Common myeloid progenitor, CD34-positive (primary cell): ENCODE results near the gene RBM47.

Source experiments
- CTCF ChIA-PET: fragments of 350-600 bp; sonication (Branson Sonifier 250); formaldehyde crosslinking; loops from one replicate; lab custom pipeline; 2021; ENCODE audit warnings: antibody characterized with exemption; lab: Charles Lee
- POLR2A ChIA-PET: fragments of 350-600 bp; sonication (Branson Sonifier 250); formaldehyde crosslinking; loops from one replicate; lab custom pipeline; 2021; ENCODE audit warnings: antibody characterized with exemption; lab: Charles Lee
- DNase-seq, 3 donors: peaks; one replicate each; pipeline versions ENCODE4 v3.0.0 to v3.0.0-alpha.2; 2013
- H3K27ac ChIP-seq, 2 experiments: 1 replicate in 1 of 2; 2 replicates in 1 of 2; pipeline ENCODE4 v1.7.0; 2013; ENCODE audit warnings: inconsistent platforms in 2 of 2, low read length in 2 of 2, mild to moderate bottlenecking in 2 of 2, low read depth in 1 of 2, moderate library complexity in 1 of 2; ENCODE audit not compliant: severe bottlenecking in 2 of 2, insufficient read depth in 1 of 2, poor library complexity in 1 of 2
- H3K27me3 ChIP-seq, 5 experiments: replicated peaks in 2 of 5; 1 replicate in 3 of 5; 2 replicates in 2 of 5; pipeline versions ENCODE4 v1.6.1 to v1.7.0; 2013; ENCODE audit warnings: low read length in 4 of 5, mild to moderate bottlenecking in 2 of 5, moderate library complexity in 2 of 5, inconsistent platforms in 1 of 5; ENCODE audit not compliant: insufficient read depth in 5 of 5, control insufficient read depth in 4 of 5
- H3K36me3 ChIP-seq, 4 experiments: 1 replicate in 2 of 4; 2 replicates in 2 of 4; pipeline versions ENCODE4 v1.6.1 to v1.7.0; 2013; ENCODE audit warnings: low read length in 3 of 4, control low read depth in 1 of 4, mild to moderate bottlenecking in 1 of 4; ENCODE audit not compliant: control insufficient read depth in 4 of 4, insufficient read depth in 4 of 4
- H3K4me1 ChIP-seq, 4 experiments: 1 replicate in 3 of 4; 2 replicates in 1 of 4; pipeline versions ENCODE4 v1.6.1 to v1.7.1; 2013; ENCODE audit warnings: low read length in 3 of 4, mild to moderate bottlenecking in 3 of 4, control low read depth in 1 of 4, inconsistent platforms in 1 of 4, moderate library complexity in 1 of 4; ENCODE audit not compliant: control insufficient read depth in 4 of 4, insufficient read depth in 4 of 4; ENCODE audit errors: control extremely low read depth in 1 of 4
- H3K4me3 ChIP-seq, 7 experiments: 1 replicate in 4 of 7; 2 replicates in 3 of 7; pipeline versions ENCODE4 v1.5.1 to v1.7.0; 2013; ENCODE audit warnings: mild to moderate bottlenecking in 7 of 7, low read length in 6 of 7, moderate library complexity in 6 of 7, inconsistent platforms in 2 of 7, low read depth in 2 of 7, control low read depth in 1 of 7; ENCODE audit not compliant: insufficient read depth in 4 of 7, control insufficient read depth in 1 of 7; ENCODE audit errors: extremely low read depth in 1 of 7
- H3K9me3 ChIP-seq, 5 experiments: 1 replicate in 4 of 5; 2 replicates in 1 of 5; pipeline versions ENCODE4 v1.6.1 to v1.7.1; 2013; ENCODE audit warnings: low read length in 4 of 5, mild to moderate bottlenecking in 2 of 5, inconsistent platforms in 1 of 5, low read depth in 1 of 5, moderate library complexity in 1 of 5; ENCODE audit not compliant: control insufficient read depth in 4 of 5, insufficient read depth in 2 of 5; ENCODE audit errors: control extremely low read depth in 1 of 5
- WGBS: methylation state at CpG from one replicate; pipeline ENCODE4 v1.1.5; 2013; ENCODE audit not compliant: insufficient coverage; 5-methylcytosine and 5-hydroxymethylcytosine counted together

The RBM47 gene

GRCh38 chr4:40662962-40663604 is 33.4 kb upstream of the RBM47 start:
- H3K27me3 ChIP-seq, result no peaks in the 10 kb centered on the region
- 98% methylated on average over 8 of the region's 10 CpGs for WGBS
- POLR2A ChIA-PET, result interaction anchor here (0.6 kb wide), 1 partner anchor 958 kb away, joined by 4 read pairs; no protein-coding TSS in a partner anchor
- CTCF ChIA-PET, result interaction anchor here (1.2 kb wide), 1 partner anchor 10 kb away, joined by 4 read pairs; no protein-coding TSS in a partner anchor
- no peak overlapping the region for H3K4me3 ChIP-seq
- no peaks in the 10 kb centered on the region for H3K4me1 ChIP-seq
- no peak overlapping the region for H3K27ac ChIP-seq
- DNase-seq, result no peak
- H3K9me3 ChIP-seq, result no peaks in the 10 kb centered on the region
- H3K36me3 ChIP-seq, result no peaks in the 10 kb centered on the region

GRCh38 chr4:40661803-40662202 is 32.1 kb upstream of the RBM47 start:
- ChIA-PET POLR2A (no interaction called here), CTCF (interaction anchor here (0.6 kb wide), 1 partner anchor 186 kb away, joined by 3 read pairs; no protein-coding TSS in a partner anchor)
- 80% methylated on average over 2 of the region's 4 CpGs for WGBS
- DNase-seq, result no peak
- H3K9me3 ChIP-seq, result no peaks in the 10 kb centered on the region
- no peaks in the 10 kb centered on the region for H3K36me3 ChIP-seq
- H3K4me3 ChIP-seq, result no peak overlapping the region
- no peaks in the 10 kb centered on the region for H3K4me1 ChIP-seq
- no peaks in the 10 kb centered on the region for H3K27me3 ChIP-seq
- no peak overlapping the region for H3K27ac ChIP-seq

GRCh38 chr4:40656201-40656863 is 26.7 kb upstream of the RBM47 start:
- H3K9me3 ChIP-seq, result no peaks in the 10 kb centered on the region
- peak in 2 of 3 donors; percentile 4 to 10 for DNase-seq
- 94% methylated on average over 8 of the region's 9 CpGs for WGBS
- ChIA-PET POLR2A (no interaction called here), CTCF (no interaction called here)
- H3K4me3 ChIP-seq, result no peak overlapping the region
- no peaks in the 10 kb centered on the region for H3K27me3 ChIP-seq
- H3K36me3 ChIP-seq, result no peaks in the 10 kb centered on the region
- H3K27ac ChIP-seq, result no peak overlapping the region
- H3K4me1 ChIP-seq, result peaks cover 0 to 10% (median 0%) of the 10 kb centered on the region in 4 experiments

- ChIA-PET CTCF (no interaction called here), POLR2A (interaction anchor here (0.6 kb wide), 1 partner anchor 593 kb away, joined by 6 read pairs; no protein-coding TSS in a partner anchor)
- Histone ChIP-seq H3K9me3 (no peaks in the 10 kb centered on the region), H3K27ac (no peak overlapping the region), H3K36me3 (no peaks in the 10 kb centered on the region), H3K27me3 (no peaks in the 10 kb centered on the region), H3K4me1 (peaks cover 0 to 6% (median 0%) of the 10 kb centered on the region in 4 experiments), H3K4me3 (no peak overlapping the region)
- no peak for DNase-seq
- 89% methylated on average over 2 of the region's 2 CpGs for WGBS
Measured at GRCh38 chr4:40651280-40651679, 21.6 kb upstream of the RBM47 start.

GRCh38 chr4:40649321-40649720 is 19.7 kb upstream of the RBM47 start:
- Histone ChIP-seq H3K27me3 (no peaks in the 10 kb centered on the region), H3K9me3 (no peaks in the 10 kb centered on the region), H3K4me1 (no peaks in the 10 kb centered on the region), H3K36me3 (no peaks in the 10 kb centered on the region), H3K27ac (no peak overlapping the region), H3K4me3 (no peak overlapping the region)
- no peak for DNase-seq
- CTCF ChIA-PET, result interaction anchor here (1.5 kb wide), 1 partner anchor 27 kb away, joined by 4 read pairs; no protein-coding TSS in a partner anchor
- 100% methylated on average over 2 of the region's 6 CpGs for WGBS
- POLR2A ChIA-PET, result interaction anchor here (0.7 kb wide), 1 partner anchor 645 kb away, joined by 3 read pairs; no protein-coding TSS in a partner anchor

GRCh38 chr4:40648742-40649281 is 19.1 kb upstream of the RBM47 start:
- POLR2A ChIA-PET, result interaction anchor here (0.7 kb wide), 1 partner anchor 645 kb away, joined by 3 read pairs; no protein-coding TSS in a partner anchor
- WGBS, result 88% methylated on average over 8 of the region's 9 CpGs
- no peaks in the 10 kb centered on the region for H3K4me1 ChIP-seq
- H3K27me3 ChIP-seq, result no peaks in the 10 kb centered on the region
- no peaks in the 10 kb centered on the region for H3K9me3 ChIP-seq
- H3K4me3 ChIP-seq, result no peak overlapping the region
- H3K27ac ChIP-seq, result no peak overlapping the region
- DNase-seq, result no peak
- CTCF ChIA-PET, result interaction anchor here (1.5 kb wide), 1 partner anchor 27 kb away, joined by 4 read pairs; no protein-coding TSS in a partner anchor
- no peaks in the 10 kb centered on the region for H3K36me3 ChIP-seq

- POLR2A ChIA-PET, result no interaction called here
- no peak overlapping the region for H3K27ac ChIP-seq
- H3K27me3 ChIP-seq, result no peaks in the 10 kb centered on the region
- no peaks in the 10 kb centered on the region for H3K4me1 ChIP-seq
- H3K9me3 ChIP-seq, result no peaks in the 10 kb centered on the region
- no peaks in the 10 kb centered on the region for H3K36me3 ChIP-seq
- no peak overlapping the region for H3K4me3 ChIP-seq
- CTCF ChIA-PET, result interaction anchor here (1.5 kb wide), 1 partner anchor 28 kb away, joined by 4 read pairs; no protein-coding TSS in a partner anchor
- DNase-seq, result no peak
Measured at GRCh38 chr4:40648131-40648530, 18.5 kb upstream of the RBM47 start.
